Gastroesophageal sphincter (tissue), 4 donors: Measurements from ENCODE around the gene PITPNM1. TPM values are rescaled to one million over a fixed set of nuclear protein-coding genes. Genes with fewer than 3 reads are reported as not detected.

Source experiments
- ATAC-seq: fragments of 150-250 bp; one replicate; pipeline ENCODE4 v1.9.1; 2016; ENCODE audit warnings: mild to moderate bottlenecking, moderate library complexity
- H3K27ac ChIP-seq, 4 donors: fragments of 200-600 bp; sonication (generic) in 3 of 4; 1 replicate in 3 of 4; 2 replicates in 1 of 4; pipeline ENCODE4 v1.5.1; 2016 to 2019
- H3K27me3 ChIP-seq: fragments of 200-600 bp; sonication (generic); one replicate; pipeline ENCODE4 v1.5.1; 2019
- H3K36me3 ChIP-seq, 2 donors: fragments of 200-600 bp; sonication (generic); one replicate each; pipeline ENCODE4 v1.5.1; 2019; ENCODE audit warnings: control low read depth in 1 of 2
- H3K4me1 ChIP-seq, 3 donors: fragments of 200-600 bp; sonication (generic); 1 replicate in 2 of 3; 2 replicates in 1 of 3; pipeline ENCODE4 v1.5.1; 2016 to 2019; ENCODE audit warnings: control low read depth in 2 of 3
- H3K4me3 ChIP-seq, 2 donors: fragments of 200-600 bp; sonication (generic); one replicate each; pipeline ENCODE4 v1.5.1; 2019; ENCODE audit warnings: mild to moderate bottlenecking in 1 of 2, moderate library complexity in 1 of 2
- H3K9me3 ChIP-seq, 3 donors: fragments of 200-600 bp; sonication (generic); one replicate each; pipeline ENCODE4 v1.5.1; 2017 to 2019; ENCODE audit warnings: control low read depth in 2 of 3
- EP300 ChIP-seq: sonication (generic); formaldehyde crosslinking; IDR thresholded peaks from one replicate; pipeline ENCODE4 v1.6.1; 2017; ENCODE audit warnings: antibody characterized with exemption, mild to moderate bottlenecking
- POLR2A ChIP-seq, 2 donors: fragments of 450-650 bp; IDR thresholded peaks; one replicate each; pipeline ENCODE4 v1.6.1; 2017; ENCODE audit warnings: antibody characterized with exemption in 2 of 2, mild to moderate bottlenecking in 2 of 2, moderate library complexity in 1 of 2
- POLR2AphosphoS5 ChIP-seq: sonication (generic); formaldehyde crosslinking; IDR thresholded peaks from one replicate; pipeline ENCODE4 v1.6.1; 2017; ENCODE audit warnings: antibody characterized with exemption
- WGBS, 2 donors: methylation state at CpG; one replicate each; pipeline ENCODE4 v1.1.5; 2018; ENCODE audit warnings: low coverage in 1 of 2; 5-methylcytosine and 5-hydroxymethylcytosine counted together
- total RNA-seq, 4 donors: library from RNA; depleted of rRNA; stranded (reverse); fragments of >200 nt; gene quantifications; one replicate each; pipeline ENCODE4 v1.1.0, GENCODE V29; 2016
- TF ChIP-seq, protein P1 (sequence below), 4 experiments: fragments of 200-600 bp in 2 of 4; fragments of 450-650 bp in 2 of 4; sonication (generic) in 1 of 4; IDR thresholded peaks; one replicate each; pipeline ENCODE4 v1.5.1; 2017 to 2019; ENCODE audit warnings: antibody characterized with exemption in 4 of 4, mild to moderate bottlenecking in 2 of 4, moderate library complexity in 2 of 4

PITPNM1 gene
- total RNA-seq, 4 donors from 2014 or later: 9.5 to 18.7 (median 15.4) TPM

DNA sequence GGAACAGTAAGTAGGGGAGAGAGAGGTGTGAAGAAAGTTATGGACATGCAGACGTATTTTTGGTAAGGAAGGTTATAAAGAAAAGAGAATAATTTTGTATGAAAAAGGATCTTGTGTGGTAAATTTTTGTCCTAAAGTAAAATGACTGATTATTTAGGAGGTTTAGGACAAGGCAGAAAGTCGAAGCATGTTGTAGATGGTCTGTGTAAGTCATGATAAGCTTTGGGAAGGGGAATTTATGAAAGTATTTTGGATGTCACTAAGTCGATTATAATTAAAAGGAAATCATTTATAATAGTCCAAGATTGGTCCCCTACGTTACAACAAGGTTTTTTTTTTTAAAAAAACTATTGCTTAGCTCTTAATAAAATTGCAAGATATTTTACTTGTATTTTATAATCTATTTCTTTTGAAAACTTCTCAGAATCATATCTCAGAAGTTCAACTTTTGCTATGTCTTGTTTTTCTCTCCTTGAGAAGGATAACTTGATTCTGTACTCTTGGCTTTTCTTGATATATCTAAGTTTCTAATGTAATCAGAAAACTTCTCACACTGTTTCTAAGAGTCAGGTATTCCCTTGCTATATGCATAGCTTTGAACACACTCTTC is 29.0 kb upstream of the PITPNM1 start:
- no peaks in the 10 kb centered on the region for H3K9me3 ChIP-seq
- H3K36me3 ChIP-seq: no peaks in the 10 kb centered on the region
- WGBS, 2 donors: 22 to 36% methylated on average over 4 of the region's 4 CpGs
- ATAC-seq: no peak
- TF ChIP-seq, protein P1, sequence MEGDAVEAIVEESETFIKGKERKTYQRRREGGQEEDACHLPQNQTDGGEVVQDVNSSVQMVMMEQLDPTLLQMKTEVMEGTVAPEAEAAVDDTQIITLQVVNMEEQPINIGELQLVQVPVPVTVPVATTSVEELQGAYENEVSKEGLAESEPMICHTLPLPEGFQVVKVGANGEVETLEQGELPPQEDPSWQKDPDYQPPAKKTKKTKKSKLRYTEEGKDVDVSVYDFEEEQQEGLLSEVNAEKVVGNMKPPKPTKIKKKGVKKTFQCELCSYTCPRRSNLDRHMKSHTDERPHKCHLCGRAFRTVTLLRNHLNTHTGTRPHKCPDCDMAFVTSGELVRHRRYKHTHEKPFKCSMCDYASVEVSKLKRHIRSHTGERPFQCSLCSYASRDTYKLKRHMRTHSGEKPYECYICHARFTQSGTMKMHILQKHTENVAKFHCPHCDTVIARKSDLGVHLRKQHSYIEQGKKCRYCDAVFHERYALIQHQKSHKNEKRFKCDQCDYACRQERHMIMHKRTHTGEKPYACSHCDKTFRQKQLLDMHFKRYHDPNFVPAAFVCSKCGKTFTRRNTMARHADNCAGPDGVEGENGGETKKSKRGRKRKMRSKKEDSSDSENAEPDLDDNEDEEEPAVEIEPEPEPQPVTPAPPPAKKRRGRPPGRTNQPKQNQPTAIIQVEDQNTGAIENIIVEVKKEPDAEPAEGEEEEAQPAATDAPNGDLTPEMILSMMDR (IDR thresholded peaks at IDR 0.05): no peak
- no peak for TF ChIP-seq POLR2AphosphoS5
- no peak for TF ChIP-seq POLR2A (IDR thresholded peaks at IDR 0.05)
- no peak for TF ChIP-seq EP300
- peaks cover 7% of the 10 kb centered on the region for H3K27me3 ChIP-seq
- H3K27ac ChIP-seq: no peak overlapping the region
- H3K4me3 ChIP-seq: no peak overlapping the region
- no peaks in the 10 kb centered on the region for H3K4me1 ChIP-seq

DNA sequence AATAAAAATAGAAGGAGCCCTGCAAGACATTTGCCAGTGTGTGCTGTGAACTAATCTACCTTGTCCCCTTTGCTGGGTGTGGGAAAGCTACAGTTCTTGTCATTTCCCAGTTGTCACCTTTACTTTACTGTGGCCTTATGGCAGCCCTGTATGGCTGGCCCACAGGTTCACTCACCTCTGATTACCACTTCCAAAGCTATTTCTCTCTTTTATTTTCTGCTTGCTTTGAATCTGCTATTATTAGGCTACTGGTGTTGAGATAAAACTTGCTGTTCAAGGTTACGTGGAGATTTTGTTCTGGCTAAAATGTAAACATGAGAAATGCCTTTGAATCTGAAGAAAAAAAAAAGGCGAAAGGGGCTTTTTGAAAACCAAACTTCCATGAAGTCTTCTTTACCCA is 27.7 kb upstream of the PITPNM1 start:
- no peak for TF ChIP-seq POLR2AphosphoS5
- no peak for TF ChIP-seq EP300
- 65 to 80% methylated on average over 2 of the region's 2 CpGs for WGBS, 2 donors
- H3K27ac ChIP-seq: no peak overlapping the region

DNA sequence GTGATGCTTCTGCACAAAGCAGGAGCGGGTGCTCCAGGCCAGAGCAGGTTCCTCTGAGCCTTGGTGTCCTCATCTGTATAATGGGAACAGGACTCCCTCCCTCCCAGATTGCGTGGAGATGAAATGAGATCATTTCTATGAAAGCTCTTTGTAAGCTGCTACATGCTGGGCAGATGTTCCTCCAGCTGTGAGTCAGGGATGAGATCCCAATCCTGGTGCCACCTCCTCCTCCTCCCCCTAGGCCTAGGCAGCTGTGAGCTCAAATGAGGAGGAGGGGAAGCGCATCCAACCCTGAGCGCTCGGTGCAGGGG is 25.1 kb upstream of the PITPNM1 start:
- no peak for ATAC-seq

More for the DNA sequence above, 27.7 kb upstream of the PITPNM1 start:
- H3K9me3 ChIP-seq: no peaks in the 10 kb centered on the region
- no peaks in the 10 kb centered on the region for H3K27me3 ChIP-seq
- H3K36me3 ChIP-seq: no peaks in the 10 kb centered on the region
- no peak overlapping the region for H3K4me3 ChIP-seq
- ATAC-seq: no peak
- no peaks in the 10 kb centered on the region for H3K4me1 ChIP-seq

DNA sequence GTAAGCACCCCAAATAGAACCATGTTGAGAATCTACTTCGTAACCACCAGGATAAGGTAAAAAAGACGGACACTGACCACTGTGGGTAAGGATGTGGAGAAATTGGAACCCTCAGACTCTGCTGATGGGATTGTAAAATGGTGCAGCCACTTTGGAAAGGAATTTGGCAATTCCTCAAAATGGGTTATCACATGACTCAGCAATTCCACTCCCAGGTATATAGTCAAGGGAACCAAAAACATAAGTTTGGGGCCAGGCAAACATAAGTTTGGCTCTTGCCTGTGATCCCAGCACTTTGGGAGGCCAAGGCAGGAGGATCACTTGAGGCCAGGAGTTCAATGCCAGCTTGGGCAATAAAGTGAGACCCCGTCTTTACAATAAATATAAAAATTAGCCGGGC is 23.2 kb upstream of the PITPNM1 start:
- Histone ChIP-seq H3K36me3 (no peaks in the 10 kb centered on the region), H3K9me3 (no peaks in the 10 kb centered on the region), H3K27ac (no peak overlapping the region), H3K27me3 (peaks cover 14% of the 10 kb centered on the region), H3K4me1 (no peaks in the 10 kb centered on the region), H3K4me3 (no peak overlapping the region)
- no peak for ATAC-seq
- WGBS, 2 donors: 80 to 86% methylated on average over 1 to 3 of the region's 4 CpGs
- TF ChIP-seq, protein P1 (IDR thresholded peaks at IDR 0.05): no peak
- TF ChIP-seq POLR2AphosphoS5 (no peak), EP300 (no peak), POLR2A (IDR thresholded peaks at IDR 0.05) (no peak)

More for the DNA sequence above, 25.1 kb upstream of the PITPNM1 start:
- H3K36me3 ChIP-seq: no peaks in the 10 kb centered on the region
- no peaks in the 10 kb centered on the region for H3K4me1 ChIP-seq
- no peaks in the 10 kb centered on the region for H3K9me3 ChIP-seq
- 50% methylated on average over 1 of the region's 5 CpGs; no CpG with 5 or more reads in 1 of the 2 donors for WGBS, 2 donors
- no peak for TF ChIP-seq POLR2AphosphoS5
- TF ChIP-seq EP300: no peak
- TF ChIP-seq, protein P1 (IDR thresholded peaks at IDR 0.05): no peak
- no peak for TF ChIP-seq POLR2A (IDR thresholded peaks at IDR 0.05)
- H3K27me3 ChIP-seq: no peaks in the 10 kb centered on the region
- H3K4me3 ChIP-seq: no peak overlapping the region
- no peak overlapping the region for H3K27ac ChIP-seq

DNA sequence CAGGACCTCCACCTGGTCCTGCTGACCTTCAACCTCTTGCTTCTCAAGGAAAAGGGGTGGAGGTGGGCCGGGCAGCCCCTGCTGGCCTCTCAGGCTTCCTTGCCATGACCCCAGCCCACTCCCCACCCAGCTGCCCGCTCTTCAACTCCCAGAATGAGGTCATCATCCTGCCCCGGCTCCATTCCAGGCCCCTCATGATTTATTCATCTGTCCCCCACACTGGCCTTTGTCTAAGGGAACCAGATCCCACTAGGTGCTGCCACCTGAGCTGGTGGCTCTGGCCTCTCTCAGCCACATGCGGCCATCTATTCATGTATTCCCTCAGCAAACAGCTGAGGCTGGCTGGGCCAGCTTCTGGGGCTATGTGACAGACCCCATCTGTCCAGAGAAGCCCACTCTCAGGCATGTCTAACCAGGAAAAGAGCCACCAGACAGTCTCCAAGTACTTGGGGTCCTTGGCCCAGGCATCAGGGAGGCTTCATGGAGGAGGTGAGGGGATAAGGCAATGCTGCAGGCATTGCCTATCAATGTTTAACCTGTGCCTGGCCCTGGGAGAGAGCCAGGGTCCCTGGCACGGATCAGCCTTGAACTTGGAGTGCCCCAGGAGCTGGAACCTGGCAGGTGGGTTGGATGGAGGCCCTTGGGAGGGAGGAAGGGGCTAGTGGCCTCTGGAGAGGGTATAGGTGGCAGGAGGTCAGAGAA is 20.3 kb upstream of the PITPNM1 start:
- Histone ChIP-seq H3K4me3 (no peak overlapping the region), H3K27ac (no peak overlapping the region), H3K36me3 (no peaks in the 10 kb centered on the region), H3K9me3 (no peaks in the 10 kb centered on the region), H3K4me1 (no peaks in the 10 kb centered on the region), H3K27me3 (peaks cover 30% of the 10 kb centered on the region)
- WGBS, 2 donors: 59 to 60% methylated on average over 1 to 3 of the region's 5 CpGs
- ATAC-seq: no peak
- no peak for TF ChIP-seq POLR2AphosphoS5
- no peak for TF ChIP-seq EP300
- no peak for TF ChIP-seq POLR2A (IDR thresholded peaks at IDR 0.05)
- TF ChIP-seq, protein P1 (IDR thresholded peaks at IDR 0.05): no peak
